IMR-90 (cell line): ENCODE data around the gene RERE. TPM values are rescaled to one million over a fixed set of nuclear protein-coding genes. Genes with fewer than 3 reads are reported as not detected.
A peak's percentile ranks its signal among the peaks of the same experiment; 100 is the strongest.

Source experiments
- ATAC-seq: fragments of 200-7000 bp; cut with Tn5 transposase; 2 replicates; pipeline ENCODE4 v1.9.1; 2020; ENCODE audit warnings: low read depth, mild to moderate bottlenecking, moderate library complexity
- BruUV-seq: library from RNA; stranded (reverse); fragments of 400-500 nt; replicated peaks from 2 replicates; lab custom pipeline; 2021; lab: Mats Ljungman, UMichigan
- CTCF ChIA-PET: fragments of 300-600 bp; formaldehyde crosslinking; extraction: SDS; loops from one replicate; lab custom pipeline; 2021; ENCODE audit warnings: antibody characterized with exemption; lab: Yijun Ruan, JAX
- POLR2A ChIA-PET: fragments of 300-600 bp; sonication (Branson Sonifier 250); formaldehyde crosslinking; loops from one replicate; lab custom pipeline; 2022; ENCODE audit warnings: antibody characterized with exemption; ENCODE audit not compliant: unreplicated experiment; lab: Charles Lee
- DNase-seq: peaks from one replicate; pipeline ENCODE4 v3.0.0; 2013
- H2AFZ ChIP-seq: replicated peaks from 2 replicates; pipeline ENCODE3; 2013; ENCODE audit warnings: low read length, mild to moderate bottlenecking; ENCODE audit not compliant: poor library complexity
- H2AK5ac ChIP-seq: 2 replicates; pipeline ENCODE4 v1.6.1; 2013; ENCODE audit warnings: low read depth, low read length, inconsistent platforms
- H2AK9ac ChIP-seq: replicated peaks from 2 replicates; pipeline ENCODE3; 2013; ENCODE audit warnings: mild to moderate bottlenecking, low read depth, low read length, moderate library complexity; ENCODE audit not compliant: poor library complexity
- H2BK120ac ChIP-seq: 2 replicates; pipeline ENCODE4 v1.6.1; 2013; ENCODE audit warnings: low read depth, low read length, inconsistent platforms
- H2BK15ac ChIP-seq: 3 replicates; pipeline ENCODE4 v1.6.1; 2013; ENCODE audit warnings: low read depth, low read length, inconsistent platforms
- H2BK20ac ChIP-seq: 2 replicates; pipeline ENCODE4 v1.6.1; 2013; ENCODE audit warnings: low read depth, mild to moderate bottlenecking, inconsistent platforms, low read length, moderate library complexity
- H2BK5ac ChIP-seq: 2 replicates; pipeline ENCODE4 v1.6.1; 2013; ENCODE audit warnings: mild to moderate bottlenecking, low read depth, low read length, inconsistent platforms; ENCODE audit not compliant: poor library complexity, severe bottlenecking
- H3K14ac ChIP-seq: replicated peaks from 2 replicates; pipeline ENCODE4 v1.6.1; 2013; ENCODE audit warnings: low read depth, low read length, inconsistent platforms
- H3K18ac ChIP-seq: 2 replicates; pipeline ENCODE4 v1.6.1; 2013; ENCODE audit warnings: low read depth, low read length, control low read depth
- H3K23ac ChIP-seq: 2 replicates; pipeline ENCODE4 v1.6.1; 2013; ENCODE audit warnings: low read depth, low read length, inconsistent platforms
- H3K27ac ChIP-seq: 2 replicates; pipeline ENCODE4 v1.5.1; 2013; ENCODE audit warnings: mild to moderate bottlenecking, control low read depth, low read length; ENCODE audit not compliant: insufficient read depth
- H3K27me3 ChIP-seq: 2 replicates; pipeline ENCODE4 v1.6.1; 2013; ENCODE audit warnings: low read length; ENCODE audit not compliant: control insufficient read depth, insufficient read depth
- H3K36me3 ChIP-seq: 2 replicates; pipeline ENCODE4 v1.6.1; 2013; ENCODE audit warnings: low read length, mixed read lengths; ENCODE audit not compliant: control insufficient read depth, insufficient read depth
- H3K4ac ChIP-seq: 2 replicates; pipeline ENCODE4 v1.6.1; 2013; ENCODE audit warnings: low read depth, low read length, inconsistent platforms
- H3K4me1 ChIP-seq: 2 replicates; pipeline ENCODE4 v1.6.1; 2013; ENCODE audit warnings: low read length, mixed read lengths; ENCODE audit not compliant: control insufficient read depth, insufficient read depth
- H3K4me2 ChIP-seq: 2 replicates; pipeline ENCODE4 v1.6.1; 2013; ENCODE audit warnings: low read depth, mild to moderate bottlenecking, control low read depth, low read length, moderate library complexity
- H3K4me3 ChIP-seq: 2 replicates; pipeline ENCODE4 v1.5.1; 2013; ENCODE audit warnings: low read depth, mild to moderate bottlenecking, control low read depth, low read length, moderate library complexity; ENCODE audit not compliant: insufficient read depth
- H3K56ac ChIP-seq: 2 replicates; pipeline ENCODE4 v1.6.1; 2013; ENCODE audit warnings: low read length, inconsistent platforms; ENCODE audit not compliant: insufficient read depth; ENCODE audit errors: extremely low read depth
- H3K79me1 ChIP-seq, 2 experiments: 2 replicates each; pipeline ENCODE4 v1.6.1; 2013; ENCODE audit warnings: low read length in 2 of 2, inconsistent platforms in 1 of 2, low read depth in 1 of 2
- H3K9ac ChIP-seq: 2 replicates; pipeline ENCODE4 v1.6.1; 2013; ENCODE audit warnings: low read depth, low read length, control low read depth
- H3K9me1 ChIP-seq: 2 replicates; pipeline ENCODE4 v1.6.1; 2013; ENCODE audit warnings: low read length, inconsistent platforms; ENCODE audit not compliant: insufficient read depth
- H3K9me3 ChIP-seq: 2 replicates; pipeline ENCODE4 v1.6.1; 2013; ENCODE audit warnings: low read length; ENCODE audit not compliant: control insufficient read depth, insufficient read depth
- H4K20me1 ChIP-seq: 2 replicates; pipeline ENCODE4 v1.6.1; 2013; ENCODE audit warnings: low read length, inconsistent platforms; ENCODE audit not compliant: insufficient read depth
- H4K5ac ChIP-seq: 2 replicates; pipeline ENCODE4 v1.6.1; 2013; ENCODE audit warnings: mild to moderate bottlenecking, low read depth, low read length, control low read depth
- H4K8ac ChIP-seq, 2 experiments: 2 replicates each; pipeline ENCODE4 v1.6.1; 2013; ENCODE audit warnings: low read depth in 2 of 2, low read length in 2 of 2, control low read depth in 1 of 2, inconsistent platforms in 1 of 2
- H4K91ac ChIP-seq: 2 replicates; pipeline ENCODE4 v1.6.1; 2013; ENCODE audit warnings: low read depth, low read length, inconsistent platforms; ENCODE audit not compliant: insufficient read depth
- BHLHE40 ChIP-seq: fragments of 150-350 bp; IDR thresholded peaks from 2 replicates; pipeline ENCODE4 v1.6.1; 2016; ENCODE audit warnings: mild to moderate bottlenecking, low read depth, low read length
- CEBPB ChIP-seq: IDR thresholded peaks from 2 replicates; pipeline ENCODE4 v1.6.1; 2012; ENCODE audit warnings: low read depth, low read length, improper control_type of control experiment
- CHD1 ChIP-seq: IDR thresholded peaks from 2 replicates; pipeline ENCODE4 v1.6.1; 2012; ENCODE audit warnings: low read depth, low read length, improper control_type of control experiment
- CTCF ChIP-seq: conservative IDR thresholded peaks from 2 replicates; pipeline ENCODE4 v1.5.1; 2012; ENCODE audit warnings: mild to moderate bottlenecking, low read depth, low read length, improper control_type of control experiment
- ELK1 ChIP-seq: fragments of 150-350 bp; IDR thresholded peaks from 2 replicates; pipeline ENCODE4 v1.6.1; 2016; ENCODE audit warnings: low read depth, mild to moderate bottlenecking, low read length, moderate library complexity, borderline replicate concordance
- FOS ChIP-seq: fragments of 150-350 bp; IDR thresholded peaks from 2 replicates; pipeline ENCODE4 v1.6.1; 2016; ENCODE audit warnings: low read depth, low read length
- MAZ ChIP-seq: IDR thresholded peaks from 2 replicates; pipeline ENCODE4 v1.6.1; 2012; ENCODE audit warnings: low read depth, mild to moderate bottlenecking, low read length, improper control_type of control experiment, moderate library complexity, borderline replicate concordance
- MXI1 ChIP-seq: IDR thresholded peaks from 2 replicates; pipeline ENCODE4 v1.6.1; 2012; ENCODE audit warnings: low read depth, mild to moderate bottlenecking, low read length, moderate library complexity, borderline replicate concordance
- NFE2L2 ChIP-seq: fragments of 150-350 bp; IDR thresholded peaks from 2 replicates; pipeline ENCODE4 v1.6.1; 2016; ENCODE audit warnings: low read depth, mild to moderate bottlenecking, low read length
- POLR2A ChIP-seq: IDR thresholded peaks from 2 replicates; pipeline ENCODE4 v1.6.1; 2012; ENCODE audit warnings: mild to moderate bottlenecking, low read depth, low read length
- RAD21 ChIP-seq: IDR thresholded peaks from 2 replicates; pipeline ENCODE4 v1.6.1; 2012; ENCODE audit warnings: low read length, improper control_type of control experiment
- SMC3 ChIP-seq: fragments of 150-350 bp; IDR thresholded peaks from 2 replicates; pipeline ENCODE4 v1.6.1; 2016; ENCODE audit warnings: low read depth, mild to moderate bottlenecking, antibody characterized with exemption, low read length, moderate library complexity
- WGBS, 2 experiments: methylation state at CpG; one replicate each; pipeline versions ENCODE4 v1.1.5 to v1.1.7; 2013; ENCODE audit warnings: missing lambda C conversion rate in 2 of 2; ENCODE audit not compliant: insufficient read length in 1 of 2; ENCODE audit errors: extremely low coverage in 2 of 2; 5-methylcytosine and 5-hydroxymethylcytosine counted together
- dilution Hi-C: fragments of 300-500 bp; cut with HindIII; formaldehyde crosslinking; loops from one replicate; pipeline ENCODE4 v1.14.3; 2018; ENCODE audit warnings: low sequenced_read_pairs; ENCODE audit not compliant: unreplicated experiment
- in situ Hi-C: fragments of 300-500 bp; cut with MboI; formaldehyde crosslinking; loops from 3 replicates; pipeline ENCODE4 v1.14.3; 2019; ENCODE audit warnings: low sequenced_read_pairs, inconsistent platforms, mixed read lengths
- intact Hi-C: fragments of 100-400 bp; cut with micrococcal nuclease; formaldehyde crosslinking; loops from 2 replicates; pipeline ENCODE4 v1.10.0; 2022
- polyA plus RNA-seq, 3 experiments: library from polyadenylated mRNA; depleted of rRNA; stranded (reverse); fragments of >200 nt; gene quantifications; 2 replicates each; pipeline ENCODE4 v1.2.3, GENCODE V29; 2012; ENCODE audit warnings: low replicate concordance in 1 of 3
- total RNA-seq: library from RNA; depleted of rRNA; stranded (reverse); fragments of >200 nt; gene quantifications from 2 replicates; pipeline ENCODE4 v1.2.3, GENCODE V29; 2012
- TF ChIP-seq, protein P1 (sequence below): fragments of 150-350 bp; IDR thresholded peaks from 2 replicates; pipeline ENCODE4 v1.6.1; 2017; ENCODE audit warnings: mild to moderate bottlenecking, antibody characterized with exemption, low read length, low read depth

RERE gene
- total and polyA plus RNA-seq, 2 of the 4 experiments (the other 2 are of a cell fraction): 11.5 to 25.1 TPM

DNA sequence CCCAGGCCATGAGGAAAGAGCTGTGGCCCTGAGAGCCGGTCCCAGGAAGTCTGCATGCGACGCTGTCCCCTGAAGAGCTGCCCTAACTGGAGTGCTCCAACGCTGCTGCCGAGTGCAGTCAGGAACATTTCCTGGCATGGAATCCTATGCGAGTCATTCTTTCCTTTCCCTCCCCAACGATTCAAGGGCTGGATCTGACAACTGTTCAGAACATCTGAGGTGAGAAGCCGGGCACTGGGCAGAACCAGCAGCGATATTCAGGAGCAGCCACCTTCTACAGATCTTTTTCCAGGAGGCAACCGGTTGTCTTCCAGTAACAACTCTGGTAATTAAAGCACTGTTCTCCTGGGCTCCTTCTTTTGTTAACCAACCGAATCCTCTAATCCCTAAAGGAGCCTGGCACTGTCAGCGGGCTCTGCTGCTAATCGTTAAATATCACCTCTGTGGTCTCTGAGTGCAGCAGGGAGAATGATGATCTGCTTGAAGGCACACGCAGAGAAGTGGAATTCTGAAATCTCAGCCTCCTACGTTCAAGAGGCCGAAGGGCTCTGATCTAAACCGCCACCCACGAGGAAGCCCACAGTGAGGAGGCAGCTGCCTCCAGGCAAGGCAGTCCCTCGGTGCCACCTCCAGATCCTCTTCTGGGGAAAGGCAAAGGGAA, 443.7 kb downstream of the RERE start:
- H3K4me1 ChIP-seq: peaks cover 52% of the 10 kb centered on the region
- peak; percentile 52 for ATAC-seq
- POLR2A ChIA-PET: interaction anchor here (0.6 kb wide), 1 partner anchor 30 kb away, joined by 11 read pairs; no protein-coding TSS in a partner anchor
- TF ChIP-seq RAD21 (peak; percentile 9; the same call in 1 of the 2 replicates), SMC3 (no peak), CEBPB (0 out of 2 replicates have a peak, but pooled peaks have one; percentile 1), BHLHE40 (peak; percentile 55), FOS (peak; percentile 48; the same call in 1 of the 2 replicates), CTCF (no peak), ELK1 (no peak), CHD1 (no peak), POLR2A (peak; percentile 70), MAZ (no peak; the same call in 1 of the 2 replicates), MXI1 (peak; percentile 36; the same call in 1 of the 2 replicates), NFE2L2 (no peak)
- TF ChIP-seq, protein P1, sequence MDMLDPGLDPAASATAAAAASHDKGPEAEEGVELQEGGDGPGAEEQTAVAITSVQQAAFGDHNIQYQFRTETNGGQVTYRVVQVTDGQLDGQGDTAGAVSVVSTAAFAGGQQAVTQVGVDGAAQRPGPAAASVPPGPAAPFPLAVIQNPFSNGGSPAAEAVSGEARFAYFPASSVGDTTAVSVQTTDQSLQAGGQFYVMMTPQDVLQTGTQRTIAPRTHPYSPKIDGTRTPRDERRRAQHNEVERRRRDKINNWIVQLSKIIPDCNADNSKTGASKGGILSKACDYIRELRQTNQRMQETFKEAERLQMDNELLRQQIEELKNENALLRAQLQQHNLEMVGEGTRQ: no peak

More for the DNA sequence above, 443.7 kb downstream of the RERE start:
- Histone ChIP-seq H4K20me1 (peaks cover 70% of the 10 kb centered on the region), H2BK20ac (peak overlapping the region; percentile 59), H2BK5ac (peak overlapping the region; percentile 90), H3K36me3 (peaks cover 43% of the 10 kb centered on the region), H4K8ac (peak overlapping the region; percentile 14 to 72), H2BK120ac (peak overlapping the region; percentile 67), H3K27ac (peak overlapping the region; percentile 83), H2AK9ac (peak overlapping the region; percentile 81), H4K5ac (peak overlapping the region; percentile 18), H2BK15ac (peak overlapping the region; percentile 17; the same call in 1 of the 3 replicates), H2AFZ (peak overlapping the region; percentile 56), H3K9me1 (peaks cover 36% of the 10 kb centered on the region), H3K27me3 (no peaks in the 10 kb centered on the region), H3K9me3 (no peaks in the 10 kb centered on the region), H3K18ac (peak overlapping the region; percentile 39), H3K9ac (peak overlapping the region; percentile 57), H3K14ac (peak overlapping the region; percentile 82), H3K56ac (peak overlapping the region; percentile 68; the same call in 1 of the 2 replicates), H4K91ac (peak overlapping the region; percentile 65), H2AK5ac (peak overlapping the region; percentile 91), H3K79me1 (peaks cover 55 to 89% of the 10 kb centered on the region in 2 experiments), H3K4me3 (no peak overlapping the region), H3K4ac (peak overlapping the region; percentile 73), H3K4me2 (peak overlapping the region; percentile 50), H3K23ac (peak overlapping the region; percentile 36)
- 0% methylated on average over 6 of the region's 19 CpGs; no CpG with 5 or more reads in 1 of the 2 experiments for WGBS, 2 experiments
- CTCF ChIA-PET: interaction anchor here (0.6 to 1.1 kb wide), 2 partner anchors 35 to 159 kb away, joined by 3 to 4 read pairs; no protein-coding TSS in a partner anchor
- peak; percentile 92 for DNase-seq
- BruUV-seq: no TSS peak
- in situ Hi-C loops: no loop called here
- dilution Hi-C loops: no loop called here
- intact Hi-C loops: loop anchor here (2.0 to 10.0 kb wide), 3 partner anchors 23 to 291 kb away; no protein-coding TSS in a partner anchor
